HG03378 (cell line): ENCODE data around the gene DNAH6.

Source experiments
- ATAC-seq: cut with Tn5 transposase; IDR thresholded peaks from one replicate; pipeline ENCODE4 v1.9.1; 2021; ENCODE audit warnings: mild to moderate bottlenecking, moderate library complexity; ENCODE audit not compliant: unreplicated experiment

DNAH6 gene

GRCh38 chr2:84830758-84831500 lies 314.6 kb downstream of the DNAH6 start:
- ATAC-seq, result no peak

GRCh38 chr2:84832772-84833461 lies 316.6 kb downstream of the DNAH6 start:
- peak; percentile 87 for ATAC-seq

- ATAC-seq, result no peak
Measured at GRCh38 chr2:84833481-84834150, 317.3 kb downstream of the DNAH6 start.

- no peak for ATAC-seq
Measured at GRCh38 chr2:84836215-84836614, 319.9 kb downstream of the DNAH6 start.

GRCh38 chr2:84838434-84839145 lies 322.3 kb downstream of the DNAH6 start:
- ATAC-seq, result no peak

- no peak for ATAC-seq
Measured at GRCh38 chr2:84839851-84840250, 323.6 kb downstream of the DNAH6 start.

- ATAC-seq, result no peak
Measured at GRCh38 chr2:84840306-84840705, 324.0 kb downstream of the DNAH6 start.

- ATAC-seq, result no peak
Measured at GRCh38 chr2:84841577-84841976, 325.3 kb downstream of the DNAH6 start.

GRCh38 chr2:84844141-84844540 lies 327.8 kb downstream of the DNAH6 start:
- no peak for ATAC-seq

GRCh38 chr2:84846041-84846663 lies 329.9 kb downstream of the DNAH6 start:
- ATAC-seq, result no peak

- no peak for ATAC-seq
Measured at GRCh38 chr2:84846741-84847142, 330.4 kb downstream of the DNAH6 start.

- ATAC-seq, result no peak
Measured at GRCh38 chr2:84847326-84848050, 331.2 kb downstream of the DNAH6 start.

GRCh38 chr2:84849271-84849952 lies 333.1 kb downstream of the DNAH6 start:
- ATAC-seq, result no peak

GRCh38 chr2:84850471-84850870 lies 334.2 kb downstream of the DNAH6 start:
- no peak for ATAC-seq

GRCh38 chr2:84851876-84852275 lies 335.6 kb downstream of the DNAH6 start:
- ATAC-seq, result no peak

GRCh38 chr2:84854850-84855249 lies 338.6 kb downstream of the DNAH6 start:
- ATAC-seq, result no peak

GRCh38 chr2:84855731-84856130 lies 339.4 kb downstream of the DNAH6 start:
- ATAC-seq, result no peak

GRCh38 chr2:84856787-84857186 lies 340.5 kb downstream of the DNAH6 start:
- ATAC-seq, result no peak

GRCh38 chr2:84857566-84857965 lies 341.3 kb downstream of the DNAH6 start:
- ATAC-seq, result no peak

GRCh38 chr2:84858123-84858522 lies 341.8 kb downstream of the DNAH6 start:
- no peak for ATAC-seq
